C1 segment of cervical spinal cord (tissue), 14 donors: ENCODE data around the gene INSL3.

Experiments
- DNase-seq, 14 donors: peaks; one replicate each; lab custom pipeline; 2025; lab: John Stamatoyannopoulos, UW

INSL3 gene

GRCh38 chr19:17846146-17846545 lies 24.8 kb upstream of the INSL3 start:
- no peak for DNase-seq

- DNase-seq, result no peak
Measured at GRCh38 chr19:17843908-17844490, 22.7 kb upstream of the INSL3 start.

GRCh38 chr19:17843292-17843827 lies 22.0 kb upstream of the INSL3 start:
- DNase-seq, result no peak

GRCh38 chr19:17842663-17843291 lies 21.5 kb upstream of the INSL3 start:
- DNase-seq, result no peak

- DNase-seq, result peak in 4 of 14 donors; percentile 8 to 91 (median 34)
Measured at GRCh38 chr19:17841810-17842662, 20.7 kb upstream of the INSL3 start.

- DNase-seq, result peak in 1 of 14 donors; percentile 23
Measured at GRCh38 chr19:17841371-17841809, 20.1 kb upstream of the INSL3 start.

GRCh38 chr19:17840019-17840418 lies 18.7 kb upstream of the INSL3 start:
- no peak for DNase-seq

GRCh38 chr19:17837972-17838371 lies 16.7 kb upstream of the INSL3 start:
- DNase-seq, result no peak

GRCh38 chr19:17836530-17836929 lies 15.2 kb upstream of the INSL3 start:
- no peak for DNase-seq

- no peak for DNase-seq
Measured at GRCh38 chr19:17835182-17836006, 14.1 kb upstream of the INSL3 start.

- DNase-seq, result no peak
Measured at GRCh38 chr19:17834350-17835181, 13.2 kb upstream of the INSL3 start.

GRCh38 chr19:17832443-17833208 lies 11.3 kb upstream of the INSL3 start:
- DNase-seq, result no peak

GRCh38 chr19:17831419-17831888 lies 10.1 kb upstream of the INSL3 start:
- DNase-seq, result no peak

GRCh38 chr19:17830567-17831418 lies 9.5 kb upstream of the INSL3 start:
- peak in 4 of 14 donors; percentile 21 to 99 (median 48) for DNase-seq

GRCh38 chr19:17829855-17830566 lies 8.7 kb upstream of the INSL3 start:
- DNase-seq, result peak in 2 of 14 donors; percentile 23 to 78

- DNase-seq, result no peak
Measured at GRCh38 chr19:17826508-17827056, 5.3 kb upstream of the INSL3 start.

GRCh38 chr19:17824339-17824738 lies 3.0 kb upstream of the INSL3 start:
- DNase-seq, result no peak
